HG02885 (cell line): ENCODE data around the gene CPA3.

Source experiments
- ATAC-seq: cut with Tn5 transposase; IDR thresholded peaks from one replicate; pipeline ENCODE4 v1.9.1; 2021; ENCODE audit warnings: mild to moderate bottlenecking; ENCODE audit not compliant: unreplicated experiment, poor library complexity

The CPA3 gene

GRCh38 chr3:148865049-148865448 is at the start of gene CPA3:
TSS of gene CPA3 (plus strand) at chr3:148865296. CDS start at chr3:148865308, 12 bp downstream.
- ATAC-seq: no peak

- no peak for ATAC-seq
Measured at GRCh38 chr3:148815316-148816110, 49.6 kb upstream of the CPA3 start.

- no peak for ATAC-seq
Measured at GRCh38 chr3:148816427-148816826, 48.7 kb upstream of the CPA3 start.

GRCh38 chr3:148816981-148817525 is 48.0 kb upstream of the CPA3 start:
- no peak for ATAC-seq

GRCh38 chr3:148820361-148821245 is 44.5 kb upstream of the CPA3 start:
- no peak for ATAC-seq

- no peak for ATAC-seq
Measured at GRCh38 chr3:148823026-148823425, 42.1 kb upstream of the CPA3 start.

GRCh38 chr3:148825476-148825875 is 39.6 kb upstream of the CPA3 start:
- no peak for ATAC-seq

- ATAC-seq: no peak
Measured at GRCh38 chr3:148827585-148827984, 37.5 kb upstream of the CPA3 start, which contains the start of gene CPB1. TSS of gene CPB1 (plus strand) at chr3:148827811. CDS start at chr3:148827824, 13 bp downstream.

- ATAC-seq: no peak
Measured at GRCh38 chr3:148828136-148828690, 36.9 kb upstream of the CPA3 start.

- ATAC-seq: no peak
Measured at GRCh38 chr3:148829926-148830325, 35.2 kb upstream of the CPA3 start.

GRCh38 chr3:148833223-148833622 is 31.9 kb upstream of the CPA3 start:
- ATAC-seq: no peak

GRCh38 chr3:148839805-148840204 is 25.3 kb upstream of the CPA3 start:
- peak; percentile 63 for ATAC-seq

- no peak for ATAC-seq
Measured at GRCh38 chr3:148840451-148840850, 24.6 kb upstream of the CPA3 start.

GRCh38 chr3:148845756-148846395 is 19.2 kb upstream of the CPA3 start:
- ATAC-seq: no peak

GRCh38 chr3:148847351-148847750 is 17.7 kb upstream of the CPA3 start:
- ATAC-seq: no peak

GRCh38 chr3:148848410-148848809 is 16.7 kb upstream of the CPA3 start:
- no peak for ATAC-seq

- no peak for ATAC-seq
Measured at GRCh38 chr3:148852271-148852992, 12.7 kb upstream of the CPA3 start.

- ATAC-seq: no peak
Measured at GRCh38 chr3:148853076-148853475, 12.0 kb upstream of the CPA3 start.

GRCh38 chr3:148854061-148854460 is 11.0 kb upstream of the CPA3 start:
- no peak for ATAC-seq

- ATAC-seq: no peak
Measured at GRCh38 chr3:148856384-148856783, 8.7 kb upstream of the CPA3 start.
